CD4-positive, alpha-beta T cell (primary cell): Measurements from ENCODE around the gene RALGPS2. TPM values are rescaled to one million over a fixed set of nuclear protein-coding genes. Genes with fewer than 3 reads are reported as not detected.

Experiments used
- ATAC-seq: fragments of 200-7000 bp; cut with Tn5 transposase; one replicate; pipeline ENCODE4 v1.10.0; 2022; ENCODE audit warnings: mild to moderate bottlenecking; ENCODE audit not compliant: poor library complexity
- CTCF ChIA-PET: fragments of 350-600 bp; sonication (Branson Sonifier 250); formaldehyde crosslinking; loops from one replicate; lab custom pipeline; 2021; ENCODE audit warnings: antibody characterized with exemption, inconsistent platforms; lab: Charles Lee
- POLR2A ChIA-PET: fragments of 350-600 bp; sonication (Branson Sonifier 250); formaldehyde crosslinking; loops from one replicate; lab custom pipeline; 2021; ENCODE audit warnings: antibody characterized with exemption, inconsistent platforms; lab: Charles Lee
- DNase-seq, 14 experiments: peaks; one replicate each; pipeline ENCODE4 v3.0.0-alpha.2; 2013 to 2020; ENCODE audit warnings: mixed read lengths in 2 of 14
- H3K27ac ChIP-seq, 2 donors: one replicate each; pipeline versions ENCODE4 v1.5.1 to v1.7.0; 2013; ENCODE audit warnings: low read length in 2 of 2, low read depth in 1 of 2, mild to moderate bottlenecking in 1 of 2
- H3K27me3 ChIP-seq, 2 experiments: 1 replicate in 1 of 2; 2 replicates in 1 of 2; pipeline versions ENCODE4 v1.6.1 to v1.7.0; 2013; ENCODE audit warnings: low read length in 2 of 2, control low read depth in 1 of 2, mild to moderate bottlenecking in 1 of 2, moderate library complexity in 1 of 2; ENCODE audit not compliant: insufficient read depth in 2 of 2, control insufficient read depth in 1 of 2
- H3K36me3 ChIP-seq: one replicate; pipeline ENCODE4 v1.6.1; 2013; ENCODE audit warnings: low read length, control low read depth; ENCODE audit not compliant: insufficient read depth
- H3K4me1 ChIP-seq: one replicate; pipeline ENCODE4 v1.6.1; 2013; ENCODE audit warnings: low read length, control low read depth; ENCODE audit not compliant: insufficient read depth
- H3K4me3 ChIP-seq: one replicate; pipeline ENCODE4 v1.5.1; 2013; ENCODE audit warnings: mild to moderate bottlenecking, low read length, moderate library complexity
- H3K9me3 ChIP-seq, 2 experiments: 1 replicate in 1 of 2; 2 replicates in 1 of 2; pipeline versions ENCODE4 v1.6.1 to v1.7.0; 2013; ENCODE audit warnings: low read length in 2 of 2, mild to moderate bottlenecking in 2 of 2, control low read depth in 1 of 2, moderate library complexity in 1 of 2; ENCODE audit not compliant: control insufficient read depth in 1 of 2, insufficient read depth in 1 of 2
- H3K27ac Mint-ChIP-seq: one replicate; pipeline ENCODE4 v1.8.0; 2020; ENCODE audit warnings: mixed read lengths
- H3K27me3 Mint-ChIP-seq: one replicate; pipeline ENCODE4 v1.8.0; 2021; ENCODE audit warnings: mixed read lengths
- H3K36me3 Mint-ChIP-seq: one replicate; pipeline ENCODE4 v1.8.0; 2021; ENCODE audit warnings: low read depth, mixed read lengths
- H3K4me1 Mint-ChIP-seq: one replicate; pipeline ENCODE4 v1.8.0; 2021; ENCODE audit warnings: low read depth, mixed read lengths
- H3K4me3 Mint-ChIP-seq: one replicate; pipeline ENCODE4 v1.8.0; 2020; ENCODE audit warnings: mild to moderate bottlenecking, mixed read lengths
- H3K9me3 Mint-ChIP-seq: one replicate; pipeline ENCODE4 v1.8.0; 2020; ENCODE audit warnings: mixed read lengths
- CTCF ChIP-seq: fragments of 200-600 bp; IDR thresholded peaks from one replicate; pipeline ENCODE4 v1.8.0; 2022; ENCODE audit warnings: antibody characterized with exemption, mild to moderate bottlenecking
- intact Hi-C, 2 experiments: fragments of 100-400 bp; cut with DNase I in 1 of 2; cut with micrococcal nuclease in 1 of 2; formaldehyde crosslinking; loops; one replicate each; pipeline versions ENCODE4 v1.15.1 to v1.9.0; 2023 to 2025; cut with DNase I, micrococcal nuclease
- total RNA-seq, 174 experiments: library from RNA in 2 of 174; stranded (reverse) in 2 of 174; gene quantifications; one replicate each; pipeline ENCODE4 v1.2.3 and lab custom pipeline; 2021 to 2026

RALGPS2 gene
- total RNA-seq, 2 experiments from 2014 or later, result 8.6 to 10.8 TPM

- ATAC-seq (no peak), DNase-seq (no peak)
- Histone ChIP-seq H3K27ac (no peak within 1 kb of the TSS), H3K4me3 (no peak within 1 kb of the TSS), H3K27me3 (no peaks in the 10 kb centered on the region), H3K4me1 (no peaks in the 10 kb centered on the region), H3K9me3 (no peaks in the 10 kb centered on the region), H3K36me3 (no peaks in the 10 kb centered on the region)
- no peak for TF ChIP-seq CTCF
- no peaks in the 10 kb centered on the region for H3K27me3 Mint-ChIP-seq
- ChIA-PET POLR2A (no interaction called here), CTCF (no interaction called here)
- intact Hi-C loops, result no loop called here
- no peaks in the 10 kb centered on the region for H3K36me3 Mint-ChIP-seq
- H3K27ac Mint-ChIP-seq, result no peak within 1 kb of the TSS
- H3K4me1 Mint-ChIP-seq, result no peaks in the 10 kb centered on the region
- no peaks in the 10 kb centered on the region for H3K9me3 Mint-ChIP-seq
- H3K4me3 Mint-ChIP-seq, result no peak within 1 kb of the TSS
Observed at GRCh38 chr1:178870944-178871343, 145.9 kb downstream of the RALGPS2 start, which contains the start of gene ANGPTL1. Gene ANGPTL1, minus strand, starts transcription at chr1:178871077. Its CDS starts 5,301 bp downstream, at chr1:178865776.

GRCh38 chr1:178871551-178872320, 146.7 kb downstream of the RALGPS2 start:
- ChIA-PET CTCF (no interaction called here), POLR2A (no interaction called here)
- no peaks in the 10 kb centered on the region for H3K27me3 Mint-ChIP-seq
- Histone ChIP-seq H3K4me3 (no peak overlapping the region), H3K36me3 (no peaks in the 10 kb centered on the region), H3K27me3 (no peaks in the 10 kb centered on the region), H3K4me1 (no peaks in the 10 kb centered on the region), H3K9me3 (no peaks in the 10 kb centered on the region), H3K27ac (no peak overlapping the region)
- H3K4me3 Mint-ChIP-seq, result no peak overlapping the region
- no peak for TF ChIP-seq CTCF
- no peaks in the 10 kb centered on the region for H3K4me1 Mint-ChIP-seq
- H3K36me3 Mint-ChIP-seq, result no peaks in the 10 kb centered on the region
- H3K9me3 Mint-ChIP-seq, result no peaks in the 10 kb centered on the region
- ATAC-seq (no peak), DNase-seq (no peak)
- H3K27ac Mint-ChIP-seq, result no peak overlapping the region
- intact Hi-C loops, result no loop called here

GRCh38 chr1:178874966-178875365, 149.9 kb downstream of the RALGPS2 start:
- DNase-seq (no peak), ATAC-seq (no peak)
- Histone ChIP-seq H3K4me1 (no peaks in the 10 kb centered on the region), H3K9me3 (no peaks in the 10 kb centered on the region), H3K4me3 (no peak overlapping the region), H3K36me3 (no peaks in the 10 kb centered on the region), H3K27me3 (no peaks in the 10 kb centered on the region), H3K27ac (no peak overlapping the region)
- ChIA-PET POLR2A (no interaction called here), CTCF (no interaction called here)
- no peaks in the 10 kb centered on the region for H3K9me3 Mint-ChIP-seq
- H3K27me3 Mint-ChIP-seq, result no peaks in the 10 kb centered on the region
- no peak overlapping the region for H3K4me3 Mint-ChIP-seq
- TF ChIP-seq CTCF, result no peak
- no peaks in the 10 kb centered on the region for H3K4me1 Mint-ChIP-seq
- intact Hi-C loops, result no loop called here
- H3K27ac Mint-ChIP-seq, result no peak overlapping the region
- no peaks in the 10 kb centered on the region for H3K36me3 Mint-ChIP-seq
